GM12874 (cell line): Measurements from ENCODE around the gene MMP15.

Experiments used
- TF ChIP-seq, protein P1 (sequence below): IDR thresholded peaks from 2 replicates; pipeline ENCODE4 v1.5.1; 2011; ENCODE audit warnings: low read depth, mild to moderate bottlenecking, control low read depth, low read length, moderate library complexity; ENCODE audit not compliant: insufficient read depth

Gene MMP15

GRCh38 chr16:58045096-58045495 lies 19.5 kb downstream of the MMP15 start:
- TF ChIP-seq, protein P1, sequence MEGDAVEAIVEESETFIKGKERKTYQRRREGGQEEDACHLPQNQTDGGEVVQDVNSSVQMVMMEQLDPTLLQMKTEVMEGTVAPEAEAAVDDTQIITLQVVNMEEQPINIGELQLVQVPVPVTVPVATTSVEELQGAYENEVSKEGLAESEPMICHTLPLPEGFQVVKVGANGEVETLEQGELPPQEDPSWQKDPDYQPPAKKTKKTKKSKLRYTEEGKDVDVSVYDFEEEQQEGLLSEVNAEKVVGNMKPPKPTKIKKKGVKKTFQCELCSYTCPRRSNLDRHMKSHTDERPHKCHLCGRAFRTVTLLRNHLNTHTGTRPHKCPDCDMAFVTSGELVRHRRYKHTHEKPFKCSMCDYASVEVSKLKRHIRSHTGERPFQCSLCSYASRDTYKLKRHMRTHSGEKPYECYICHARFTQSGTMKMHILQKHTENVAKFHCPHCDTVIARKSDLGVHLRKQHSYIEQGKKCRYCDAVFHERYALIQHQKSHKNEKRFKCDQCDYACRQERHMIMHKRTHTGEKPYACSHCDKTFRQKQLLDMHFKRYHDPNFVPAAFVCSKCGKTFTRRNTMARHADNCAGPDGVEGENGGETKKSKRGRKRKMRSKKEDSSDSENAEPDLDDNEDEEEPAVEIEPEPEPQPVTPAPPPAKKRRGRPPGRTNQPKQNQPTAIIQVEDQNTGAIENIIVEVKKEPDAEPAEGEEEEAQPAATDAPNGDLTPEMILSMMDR, result no peak

- TF ChIP-seq, protein P1, result no peak
Observed at GRCh38 chr16:58046054-58046881, 20.7 kb downstream of the MMP15 start.

GRCh38 chr16:58046936-58047335 lies 21.4 kb downstream of the MMP15 start:
- TF ChIP-seq, protein P1, result no peak

DNA sequence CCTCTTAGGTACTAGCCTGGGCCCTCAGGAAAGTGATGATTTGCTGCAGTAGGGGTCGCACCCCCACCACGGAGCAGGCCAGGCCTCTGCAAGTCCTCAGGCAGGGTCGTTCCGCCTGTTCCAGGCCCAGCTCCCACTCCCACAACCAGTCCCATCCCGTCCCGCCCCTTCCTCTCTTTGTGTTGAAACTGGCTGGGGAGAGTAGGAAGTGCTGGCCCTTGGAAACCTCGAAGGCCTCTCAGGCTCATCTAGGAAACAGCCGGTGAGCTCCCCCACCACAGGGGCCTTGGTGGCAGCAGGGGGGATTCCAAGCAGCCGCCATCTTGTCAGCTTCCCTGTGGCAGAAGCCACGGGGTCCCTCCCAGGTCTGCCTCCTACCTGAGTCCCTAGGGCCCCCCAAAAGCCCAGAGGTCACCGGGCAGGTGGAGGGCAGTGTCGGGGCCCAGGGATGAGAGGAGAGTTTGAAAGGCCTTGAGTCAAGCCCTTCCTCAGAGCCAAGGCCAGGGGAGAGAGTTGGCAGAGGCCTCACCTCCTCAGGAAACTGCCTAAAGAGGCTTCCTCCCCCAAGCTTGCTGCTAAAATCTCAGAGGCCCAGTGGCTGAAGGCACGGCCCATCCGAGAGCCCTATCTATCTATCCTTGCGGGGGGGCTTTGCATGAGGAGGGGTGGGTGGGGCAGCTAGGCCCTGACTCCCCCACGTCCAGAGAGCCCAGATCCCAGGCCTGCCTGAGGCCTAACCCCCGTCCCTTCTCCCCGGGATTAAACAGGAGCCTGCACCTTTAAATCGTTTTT lies 22.2 kb downstream of the MMP15 start:
- TF ChIP-seq, protein P1, result no peak

DNA sequence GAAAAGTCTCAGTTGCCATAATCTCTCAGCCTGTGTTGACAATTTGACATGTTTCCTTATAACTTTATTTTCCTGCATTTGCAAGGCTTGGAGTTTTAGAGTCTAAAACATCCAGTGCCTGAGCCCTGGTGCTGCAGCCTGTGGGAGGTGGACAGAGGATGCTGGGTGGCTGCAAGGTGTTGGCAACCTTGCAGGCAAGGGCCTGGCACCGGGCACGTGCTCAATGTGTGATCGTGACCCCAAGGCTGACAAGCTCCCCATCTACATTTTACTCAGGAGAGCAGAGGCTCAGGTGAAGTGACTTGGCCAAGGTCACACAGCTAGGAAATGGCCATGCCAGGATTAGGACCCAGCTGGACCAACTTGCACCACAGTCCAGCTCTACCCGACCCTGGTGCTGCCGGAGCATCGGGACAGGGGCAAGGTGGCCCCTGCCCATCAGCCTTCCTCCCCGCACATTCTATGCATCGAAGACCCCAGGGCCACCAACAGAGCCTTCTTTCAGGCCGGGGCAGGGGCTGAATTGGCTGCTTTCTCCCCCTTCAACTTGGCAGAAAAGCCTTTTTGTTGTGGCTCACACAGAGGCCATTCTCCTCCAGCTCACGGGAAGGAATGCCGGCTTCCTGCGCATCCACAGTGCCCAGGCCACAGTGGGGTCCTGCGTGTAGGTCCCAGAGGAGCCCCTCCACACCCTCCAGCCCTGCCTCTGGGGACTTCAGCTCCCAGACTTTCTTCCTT lies 23.1 kb downstream of the MMP15 start:
- TF ChIP-seq, protein P1, result no peak

- TF ChIP-seq, protein P1, result no peak
Observed at GRCh38 chr16:58049232-58050185, 24.0 kb downstream of the MMP15 start.
